ENCODE measurements around the gene RTBDN. TPM values are rescaled to one million over a fixed set of nuclear protein-coding genes. Genes with fewer than 3 reads are reported as not detected.

The RTBDN gene
- total RNA-seq, 1 donor from 2014 or later: not detected

GRCh38 chr19:12796146-12797071, 38.0 kb downstream of the RTBDN start:
- Histone ChIP-seq H3K9me3 (ENCODE audit: low read depth) (no peaks in the 10 kb centered on the region), H3K4me3 (no peak overlapping the region), H3K4me1 (peaks cover 20% of the 10 kb centered on the region), H3F3A (ENCODE audit: low read depth) (peaks cover 66% of the 10 kb centered on the region), H3K27me3 (peaks cover 27% of the 10 kb centered on the region), H4K20me1 (ENCODE audit: low read depth) (peaks cover 22% of the 10 kb centered on the region), H2AFZ (replicated peaks) (no peak overlapping the region), H3K9ac (no peak overlapping the region), H3K27ac (no peak overlapping the region), H3K79me2 (ENCODE audit: low read depth) (peaks cover 23% of the 10 kb centered on the region), H3K4me2 (no peak overlapping the region), H3K36me3 (no peaks in the 10 kb centered on the region)
- Mint-ChIP-seq H3K27me3 (ENCODE audit: insufficient read depth, low read depth) (peaks cover 4% of the 10 kb centered on the region), H3K4me3 (peak overlapping the region; percentile 75), H3K4me1 (peaks cover 23% of the 10 kb centered on the region), H3K36me3 (peaks cover 7% of the 10 kb centered on the region), H3K9me3 (no peaks in the 10 kb centered on the region), H3K27ac (peak overlapping the region; percentile 80)
- peak; percentile 93 for DNase-seq (ENCODE audit: low spot score)
- TF ChIP-seq EZH2 (IDR thresholded peaks at IDR 0.05): no peak
- TF ChIP-seq CTCF (IDR thresholded peaks at IDR 0.05): peak; percentile 90
- TF ChIP-seq EZH2phosphoT487 (IDR thresholded peaks at IDR 0.05): no peak

GRCh38 chr19:12794971-12795381, 39.4 kb downstream of the RTBDN start:
- Histone ChIP-seq H3K36me3 (no peaks in the 10 kb centered on the region), H3K79me2 (ENCODE audit: low read depth) (peaks cover 8% of the 10 kb centered on the region), H3F3A (ENCODE audit: low read depth) (peaks cover 79% of the 10 kb centered on the region), H3K4me3 (no peak overlapping the region), H3K27ac (no peak overlapping the region), H3K4me1 (peaks cover 23% of the 10 kb centered on the region), H3K27me3 (peaks cover 39% of the 10 kb centered on the region), H4K20me1 (ENCODE audit: low read depth) (peaks cover 12% of the 10 kb centered on the region), H2AFZ (replicated peaks) (no peak overlapping the region), H3K9me3 (ENCODE audit: low read depth) (no peaks in the 10 kb centered on the region), H3K9ac (no peak overlapping the region), H3K4me2 (no peak overlapping the region)
- H3K36me3 Mint-ChIP-seq: peaks cover 7% of the 10 kb centered on the region
- no peak for DNase-seq (ENCODE audit: low spot score)
- H3K27ac Mint-ChIP-seq: no peak overlapping the region
- H3K9me3 Mint-ChIP-seq: no peaks in the 10 kb centered on the region
- H3K27me3 Mint-ChIP-seq (ENCODE audit: insufficient read depth, low read depth): peaks cover 6% of the 10 kb centered on the region
- H3K4me1 Mint-ChIP-seq: peaks cover 26% of the 10 kb centered on the region
- peak overlapping the region; percentile 78 for H3K4me3 Mint-ChIP-seq
- TF ChIP-seq CTCF (IDR thresholded peaks at IDR 0.05): no peak
- TF ChIP-seq EZH2phosphoT487 (IDR thresholded peaks at IDR 0.05): no peak
- TF ChIP-seq EZH2 (IDR thresholded peaks at IDR 0.05): no peak

GRCh38 chr19:12794196-12794941, 40.0 kb downstream of the RTBDN start:
- Mint-ChIP-seq H3K9me3 (no peaks in the 10 kb centered on the region), H3K27ac (peak overlapping the region; percentile 5), H3K27me3 (ENCODE audit: insufficient read depth, low read depth) (peaks cover 6% of the 10 kb centered on the region), H3K4me1 (peaks cover 26% of the 10 kb centered on the region), H3K36me3 (peaks cover 4% of the 10 kb centered on the region), H3K4me3 (peak overlapping the region; percentile 78)
- peaks cover 77% of the 10 kb centered on the region for H3F3A ChIP-seq (ENCODE audit: low read depth)
- no peak overlapping the region for H2AFZ ChIP-seq (replicated peaks)
- H3K36me3 ChIP-seq: no peaks in the 10 kb centered on the region
- H3K4me2 ChIP-seq: peak overlapping the region; percentile 84
- H3K9me3 ChIP-seq (ENCODE audit: low read depth): no peaks in the 10 kb centered on the region
- H3K9ac ChIP-seq: no peak overlapping the region
- peaks cover 39% of the 10 kb centered on the region for H3K27me3 ChIP-seq
- DNase-seq (ENCODE audit: low spot score): no peak
- peak overlapping the region; percentile 61 for H3K4me3 ChIP-seq
- H4K20me1 ChIP-seq (ENCODE audit: low read depth): peaks cover 10% of the 10 kb centered on the region
- H3K27ac ChIP-seq: no peak overlapping the region
- peaks cover 2% of the 10 kb centered on the region for H3K79me2 ChIP-seq (ENCODE audit: low read depth)
- TF ChIP-seq EZH2phosphoT487 (IDR thresholded peaks at IDR 0.05) (no peak), EZH2 (IDR thresholded peaks at IDR 0.05) (no peak), CTCF (IDR thresholded peaks at IDR 0.05) (no peak)
- peaks cover 23% of the 10 kb centered on the region for H3K4me1 ChIP-seq

All from neural progenitor cell (in vitro differentiated cells).